ENCODE results near the gene UBE2V1. TPM values are rescaled to one million over a fixed set of nuclear protein-coding genes. Genes with fewer than 3 reads are reported as not detected.
A peak's percentile ranks its signal among the peaks of the same experiment; 100 is the strongest.
"Not testable (repeated sequence)": the region's sequence is repeated elsewhere in the genome, so short reads cannot be mapped to it uniquely, and the experiment has no call there.

UBE2V1 gene
- total RNA-seq, 2 donors from 2014 or later = 77.4 to 109 TPM

GRCh38 chr20:50101887-50102286 is 11.1 kb downstream of the UBE2V1 start:
- no peak for ATAC-seq

GRCh38 chr20:50101281-50101680 is 11.7 kb downstream of the UBE2V1 start:
- ATAC-seq (no peak), DNase-seq (no peak)
- intact Hi-C loops (cut with DNase I) = no loop called here

More at GRCh38 chr20:50101887-50102286, 11.1 kb downstream of the UBE2V1 start:
- intact Hi-C loops (cut with DNase I) = no loop called here
- no peak for DNase-seq

- ATAC-seq = peak in 1 of 2 donors; percentile 42
- no peak for DNase-seq
- intact Hi-C loops (cut with DNase I) = no loop called here
Measured at GRCh38 chr20:50100552-50100951, 12.4 kb downstream of the UBE2V1 start.

- no peak for ATAC-seq
- DNase-seq = no peak
- intact Hi-C loops (cut with DNase I) = no loop called here
Measured at GRCh38 chr20:50099565-50099991, 13.4 kb downstream of the UBE2V1 start.

- intact Hi-C loops (cut with DNase I) = no loop called here
- ATAC-seq = no peak
- no peak for DNase-seq
Measured at GRCh38 chr20:50099113-50099512, 13.8 kb downstream of the UBE2V1 start.

- DNase-seq (no peak), ATAC-seq (peak in 1 of 2 donors; percentile 52)
- intact Hi-C loops (cut with DNase I) = no loop called here
Measured at GRCh38 chr20:50098259-50098658, 14.7 kb downstream of the UBE2V1 start.

GRCh38 chr20:50097843-50098242 is 15.1 kb downstream of the UBE2V1 start:
- ATAC-seq (no peak), DNase-seq (no peak)
- intact Hi-C loops (cut with DNase I) = no loop called here

GRCh38 chr20:50096237-50096636 is 16.7 kb downstream of the UBE2V1 start:
- no peak for DNase-seq
- intact Hi-C loops (cut with DNase I) = no loop called here
- no peak for ATAC-seq

- intact Hi-C loops (cut with DNase I) = no loop called here
- no peak for DNase-seq
- ATAC-seq = no peak
Measured at GRCh38 chr20:50095476-50096078, 17.4 kb downstream of the UBE2V1 start.

GRCh38 chr20:50094522-50094921 is 18.4 kb downstream of the UBE2V1 start:
- intact Hi-C loops (cut with DNase I) = no loop called here
- ATAC-seq (no peak), DNase-seq (no peak)

- no peak for ATAC-seq
- no peak for DNase-seq
- intact Hi-C loops (cut with DNase I) = no loop called here
Measured at GRCh38 chr20:50093240-50093639, 19.7 kb downstream of the UBE2V1 start.

- no peak for ATAC-seq
- no peak for DNase-seq
- intact Hi-C loops (cut with DNase I) = no loop called here
Measured at GRCh38 chr20:50092436-50092835, 20.5 kb downstream of the UBE2V1 start.

GRCh38 chr20:50089787-50090177 is 23.2 kb downstream of the UBE2V1 start:
- DNase-seq = no peak
- intact Hi-C loops (cut with DNase I) = no loop called here
- no peak for ATAC-seq

- DNase-seq (no peak), ATAC-seq (no peak)
- intact Hi-C loops (cut with DNase I) = no loop called here
Measured at GRCh38 chr20:50089140-50089786, 23.7 kb downstream of the UBE2V1 start.

- intact Hi-C loops (cut with DNase I) = no loop called here
- no peak for ATAC-seq
- DNase-seq = no peak
Measured at GRCh38 chr20:50088022-50088421, 24.9 kb downstream of the UBE2V1 start.

GRCh38 chr20:50085481-50086365 is 27.2 kb downstream of the UBE2V1 start:
- DNase-seq (peak; percentile 50), ATAC-seq (peak; percentile 74 to 76)
- intact Hi-C loops (cut with DNase I) = no loop called here

GRCh38 chr20:50085146-50085480 is 27.8 kb downstream of the UBE2V1 start:
- intact Hi-C loops (cut with DNase I) = no loop called here
- DNase-seq (no peak), ATAC-seq (no peak)

- ATAC-seq = no peak
- intact Hi-C loops (cut with DNase I) = no loop called here
Measured at GRCh38 chr20:50083034-50083433, 29.9 kb downstream of the UBE2V1 start.

GRCh38 chr20:50082056-50082455 is 30.9 kb downstream of the UBE2V1 start:
- intact Hi-C loops (cut with DNase I); ATAC-seq; DNase-seq: not testable (repeated sequence)

More at GRCh38 chr20:50083034-50083433, 29.9 kb downstream of the UBE2V1 start:
- no peak for DNase-seq
